GM13977 (cell line): ENCODE data around the gene DLG2.

ENCODE experiments used
- DNase-seq: peaks from one replicate; pipeline ENCODE4 v3.0.0; 2012; ENCODE audit warnings: low spot score
- CTCF ChIP-seq: IDR thresholded peaks from 2 replicates; pipeline ENCODE4 v1.5.1; 2012; ENCODE audit warnings: mild to moderate bottlenecking, control low read depth; ENCODE audit not compliant: insufficient read depth; ENCODE audit errors: extremely low read depth, missing control alignments
- in situ Hi-C: fragments of 300-500 bp; cut with MboI; formaldehyde crosslinking; loops from one replicate; pipeline ENCODE4 v1.12.0; 2022; ENCODE audit warnings: low sequenced_read_pairs, low pct_unique_long_range_greater_than_20kb, mixed read lengths, inconsistent platforms; ENCODE audit not compliant: unreplicated experiment

Gene DLG2

DNA sequence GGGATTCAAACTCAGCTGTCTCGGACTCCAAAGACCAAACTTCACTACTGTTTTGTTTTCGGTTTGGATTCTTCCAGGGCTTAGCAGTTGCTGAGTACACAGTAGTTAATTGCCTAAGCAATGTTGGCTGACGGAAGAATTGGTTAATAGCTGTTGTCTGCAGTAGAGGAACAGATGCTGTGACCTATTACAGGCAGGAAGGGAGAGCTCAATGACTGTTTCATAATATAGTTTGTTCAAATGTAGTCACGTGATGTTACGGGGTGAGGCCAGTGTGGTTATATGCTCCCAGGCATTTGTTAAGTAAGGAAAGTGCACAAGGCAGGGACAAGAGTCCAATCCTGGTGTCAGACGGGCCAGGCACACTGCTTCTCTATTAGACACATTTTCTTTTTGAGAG lies 2118.3 kb downstream of the DLG2 start:
- no peak for DNase-seq
- in situ Hi-C loops = no loop called here
- no peak for TF ChIP-seq CTCF

GRCh38 chr11:83502041-83502440 lies 2125.1 kb downstream of the DLG2 start:
- in situ Hi-C loops = no loop called here
- DNase-seq = no peak
- TF ChIP-seq CTCF = no peak

DNA sequence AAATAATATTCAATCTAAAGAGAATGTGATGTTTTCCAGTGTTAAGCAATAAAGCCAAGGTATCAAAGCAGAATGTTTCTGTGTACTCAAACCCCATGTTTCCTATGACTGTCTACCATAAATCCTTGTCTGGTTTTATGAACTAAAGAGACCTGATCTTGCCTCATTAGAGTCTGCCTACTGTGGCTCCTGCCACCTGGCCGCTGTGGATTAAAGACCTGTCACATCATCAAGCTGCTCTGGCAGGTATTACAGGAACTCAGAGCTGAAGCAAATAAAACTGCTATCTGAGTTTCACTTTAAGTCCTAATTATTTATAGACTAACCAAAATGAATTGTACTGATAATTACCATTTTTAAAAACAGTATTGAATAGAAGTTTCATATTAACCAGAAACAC lies 2133.2 kb downstream of the DLG2 start:
- no peak for TF ChIP-seq CTCF
- DNase-seq = no peak
- in situ Hi-C loops = no loop called here

DNA sequence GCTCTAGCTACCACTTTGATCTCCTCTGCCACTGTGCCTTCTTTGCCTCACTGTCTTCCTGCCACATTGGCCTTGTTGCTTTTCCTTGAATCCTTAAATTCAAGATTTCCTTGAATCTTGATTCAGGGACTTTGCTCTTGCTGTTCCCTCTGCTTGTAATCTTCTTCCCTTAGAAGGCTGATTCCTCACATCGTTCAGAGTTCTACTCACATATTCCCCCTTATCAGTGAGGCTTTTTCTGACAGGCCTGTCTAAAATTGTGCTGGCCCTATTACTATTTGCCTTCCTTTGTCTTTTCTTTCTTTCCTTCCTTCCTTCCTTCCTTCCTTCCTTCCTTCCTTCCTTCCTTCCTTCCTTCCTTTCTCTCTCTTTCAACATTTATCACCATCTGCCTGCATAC lies 2134.1 kb downstream of the DLG2 start:
- in situ Hi-C loops = no loop called here
- no peak for DNase-seq
- TF ChIP-seq CTCF = no peak

DNA sequence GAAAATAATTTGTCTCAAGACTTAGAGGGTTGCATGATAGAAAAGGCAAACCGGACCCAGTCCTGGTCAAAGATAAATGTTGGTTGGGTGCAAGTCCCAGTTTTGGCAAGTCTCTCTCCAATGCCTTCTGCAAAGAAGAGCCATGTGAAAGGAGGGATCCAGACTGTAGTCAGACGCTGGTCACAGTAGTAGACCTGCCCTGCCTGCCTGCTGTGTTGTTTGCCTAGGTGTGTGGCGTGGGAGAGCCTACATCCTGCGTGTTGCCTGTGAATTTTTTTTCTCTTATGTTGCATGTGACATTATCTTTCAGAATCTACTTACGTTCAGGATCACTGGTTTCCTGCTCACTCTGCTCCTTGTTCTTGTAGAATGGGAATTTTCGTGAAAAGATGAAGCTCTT lies 2143.3 kb downstream of the DLG2 start:
- DNase-seq = no peak
- in situ Hi-C loops = no loop called here

GRCh38 chr11:83480811-83481210 lies 2146.3 kb downstream of the DLG2 start:
- DNase-seq = no peak
- TF ChIP-seq CTCF = no peak
- in situ Hi-C loops = no loop called here

More for the DNA sequence above, 2143.3 kb downstream of the DLG2 start:
- TF ChIP-seq CTCF = no peak

DNA sequence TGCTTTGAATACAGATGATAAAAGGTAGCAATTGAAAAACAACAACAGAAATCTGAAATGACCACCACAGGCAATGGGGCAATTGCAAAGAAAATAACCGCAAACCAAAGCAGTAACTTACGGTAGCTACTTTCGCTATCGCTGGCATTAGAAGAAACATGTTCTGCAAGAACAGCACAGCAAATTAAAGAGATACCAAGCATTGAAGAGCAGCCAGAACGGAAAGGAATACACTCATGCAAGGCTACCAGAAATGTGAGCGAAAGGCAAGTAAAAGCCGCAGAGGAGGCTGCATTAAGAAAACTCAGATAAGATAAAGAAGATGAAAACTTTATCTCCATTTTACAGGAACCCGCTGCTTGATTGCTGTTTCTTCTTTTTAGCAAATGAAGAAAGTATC lies 2146.9 kb downstream of the DLG2 start:
- no peak for TF ChIP-seq CTCF
- in situ Hi-C loops = no loop called here
- no peak for DNase-seq
